Stimulated activated CD8-positive, alpha-beta memory T cell treated with anti-CD3 and anti-CD28 coated beads, Interleukin-4, amount 100 ng/mL, for 1 hour (primary cell): ENCODE data around the gene POLH.
A peak's percentile ranks its signal among the peaks of the same experiment; 100 is the strongest.

Source experiments
- DNase-seq, 2 donors: peaks; one replicate each; pipeline ENCODE4 v3.0.0-alpha.2; 2020; ENCODE audit warnings: low read depth in 2 of 2, low spot score in 1 of 2

POLH gene

DNA sequence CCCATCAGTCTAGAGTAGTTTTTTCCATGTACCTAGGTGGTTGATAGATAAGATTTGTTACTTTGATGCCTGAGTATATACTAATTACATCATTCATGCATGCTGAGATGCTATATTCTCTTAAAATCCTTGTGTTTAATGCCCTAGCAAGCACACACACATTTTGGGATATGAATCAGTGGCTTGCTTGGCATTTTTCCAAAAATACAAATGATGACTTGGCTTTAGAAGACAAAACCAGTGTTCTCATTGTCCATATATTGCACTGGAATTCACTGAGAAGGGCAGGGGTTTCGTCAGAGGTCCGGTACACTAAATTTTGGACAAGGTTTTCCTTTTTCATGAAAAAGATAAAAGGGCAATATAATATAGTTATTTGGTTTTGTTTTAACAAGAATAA, 28.2 kb downstream of the POLH start:
- no peak for DNase-seq

DNA sequence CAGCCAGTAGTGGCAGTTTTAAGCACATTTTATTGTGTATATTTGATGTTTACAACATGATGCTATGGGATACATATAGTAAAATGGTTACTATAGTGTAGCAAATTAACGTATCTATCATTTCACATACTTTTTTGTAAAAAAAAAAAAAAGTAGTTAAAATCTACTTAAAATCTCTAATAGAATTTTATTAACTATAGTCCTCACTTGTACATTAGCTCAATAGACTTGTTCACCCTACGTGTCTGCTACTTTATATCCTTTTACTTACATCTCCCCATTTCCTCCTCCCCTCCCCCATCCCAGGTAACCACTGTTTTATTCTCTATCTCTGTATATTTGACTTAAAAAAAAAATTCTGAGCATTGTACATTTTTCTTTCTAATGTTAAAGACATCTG, 30.0 kb downstream of the POLH start:
- DNase-seq: no peak

DNA sequence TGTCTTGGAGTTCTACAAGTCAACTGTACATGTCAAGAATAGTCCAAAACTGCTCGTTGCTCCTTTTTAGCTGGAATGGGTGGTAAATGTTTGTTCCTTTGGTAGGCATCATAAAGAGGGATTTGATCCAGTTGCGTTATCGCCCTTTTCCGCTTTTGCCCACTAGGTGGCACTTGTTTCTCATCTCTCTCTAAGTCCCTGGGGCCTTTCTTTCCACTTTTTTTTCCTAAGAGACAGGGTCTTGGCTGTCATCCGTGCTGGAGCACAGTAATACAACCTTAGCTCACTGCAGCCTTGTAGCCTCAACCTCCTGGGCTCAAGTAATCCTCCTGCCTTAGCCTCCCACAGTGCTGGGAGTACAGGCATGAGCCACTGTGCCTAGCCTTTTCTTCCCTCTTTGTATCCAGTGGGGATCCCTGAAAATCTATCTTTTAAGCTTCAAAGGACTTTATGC, 32.4 kb downstream of the POLH start:
- peak in 1 of 2 donors; percentile 50 for DNase-seq

DNA sequence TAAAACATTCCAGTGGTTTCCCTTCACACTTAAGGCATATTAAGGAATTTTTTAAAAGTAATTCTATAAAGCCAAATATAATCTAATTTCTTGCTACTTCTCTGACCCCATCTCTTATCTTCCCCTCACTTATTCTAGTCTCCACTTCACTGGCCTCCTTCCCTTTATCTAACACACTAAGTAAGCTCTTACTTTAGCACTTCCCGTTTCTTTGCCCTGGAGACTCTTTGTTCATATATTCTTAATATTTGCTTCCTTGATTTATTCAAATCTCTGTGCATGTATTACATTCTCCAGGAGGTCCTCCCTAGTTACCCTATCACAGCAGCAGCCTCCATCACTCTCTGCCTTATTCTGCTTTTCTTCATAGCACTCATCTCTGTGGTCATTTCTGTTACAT, 32.8 kb downstream of the POLH start:
- DNase-seq: no peak

DNA sequence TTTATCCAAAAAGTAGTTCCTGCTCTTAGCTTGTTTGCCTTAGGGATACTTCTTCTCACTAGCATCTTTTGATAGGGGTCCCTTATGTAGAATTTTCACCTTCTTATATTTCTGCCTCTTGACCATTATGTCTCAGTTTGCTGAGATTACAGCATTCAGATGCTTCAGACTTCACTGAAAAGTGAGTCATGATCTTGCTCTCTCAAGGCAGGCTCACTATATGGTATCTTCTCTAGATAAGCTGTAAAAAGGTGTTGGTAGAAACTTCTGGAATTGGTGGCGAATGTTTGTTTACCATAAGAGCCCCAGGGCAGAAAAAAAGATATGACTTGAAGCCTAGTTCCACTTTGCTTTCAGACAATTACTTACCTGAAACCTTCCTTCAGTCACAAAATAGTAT, 33.4 kb downstream of the POLH start:
- no peak for DNase-seq

DNA sequence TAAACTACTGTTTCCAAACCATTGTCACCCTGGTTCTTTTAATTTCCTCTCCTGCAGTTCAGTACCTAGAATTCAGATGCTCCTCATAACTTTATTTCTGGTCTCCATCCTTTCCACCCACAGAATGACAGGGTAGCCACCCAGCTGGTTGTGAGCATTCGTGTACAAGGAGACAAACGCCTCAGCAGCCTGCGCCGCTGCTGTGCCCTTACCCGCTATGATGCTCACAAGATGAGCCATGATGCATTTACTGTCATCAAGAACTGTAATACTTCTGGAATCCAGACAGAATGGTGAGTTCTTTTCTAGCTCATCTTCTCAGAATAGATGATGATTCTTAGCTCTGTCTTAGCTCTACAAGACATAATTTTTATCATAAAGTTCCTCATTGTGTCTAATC, 34.4 kb downstream of the POLH start:
- no peak for DNase-seq

DNA sequence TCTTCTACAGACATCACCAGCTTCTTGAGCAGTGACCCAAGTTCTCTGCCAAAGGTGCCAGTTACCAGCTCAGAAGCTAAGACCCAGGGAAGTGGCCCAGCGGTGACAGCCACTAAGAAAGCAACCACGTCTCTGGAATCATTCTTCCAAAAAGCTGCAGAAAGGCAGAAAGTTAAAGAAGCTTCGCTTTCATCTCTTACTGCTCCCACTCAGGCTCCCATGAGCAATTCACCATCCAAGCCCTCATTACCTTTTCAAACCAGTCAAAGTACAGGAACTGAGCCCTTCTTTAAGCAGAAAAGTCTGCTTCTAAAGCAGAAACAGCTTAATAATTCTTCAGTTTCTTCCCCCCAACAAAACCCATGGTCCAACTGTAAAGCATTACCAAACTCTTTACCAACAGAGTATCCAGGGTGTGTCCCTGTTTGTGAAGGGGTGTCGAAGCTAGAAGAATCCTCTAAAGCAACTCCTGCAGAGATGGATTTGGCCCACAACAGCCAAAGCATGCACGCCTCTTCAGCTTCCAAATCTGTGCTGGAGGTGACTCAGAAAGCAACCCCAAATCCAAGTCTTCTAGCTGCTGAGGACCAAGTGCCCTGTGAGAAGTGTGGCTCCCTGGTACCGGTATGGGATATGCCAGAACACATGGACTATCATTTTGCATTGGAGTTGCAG, 37.9 kb downstream of the POLH start:
- DNase-seq: no peak

DNA sequence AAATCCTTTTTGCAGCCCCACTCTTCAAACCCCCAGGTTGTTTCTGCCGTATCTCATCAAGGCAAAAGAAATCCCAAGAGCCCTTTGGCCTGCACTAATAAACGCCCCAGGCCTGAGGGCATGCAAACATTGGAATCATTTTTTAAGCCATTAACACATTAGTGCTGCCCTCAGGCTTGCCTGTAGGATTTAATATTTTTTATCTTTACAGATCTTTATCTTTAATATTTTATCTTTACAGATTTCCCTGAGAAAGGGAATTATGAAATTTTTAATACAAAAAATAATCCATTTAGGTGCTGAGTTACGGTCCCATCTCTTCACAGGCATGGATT, 38.4 kb downstream of the POLH start:
- DNase-seq: no peak

DNA sequence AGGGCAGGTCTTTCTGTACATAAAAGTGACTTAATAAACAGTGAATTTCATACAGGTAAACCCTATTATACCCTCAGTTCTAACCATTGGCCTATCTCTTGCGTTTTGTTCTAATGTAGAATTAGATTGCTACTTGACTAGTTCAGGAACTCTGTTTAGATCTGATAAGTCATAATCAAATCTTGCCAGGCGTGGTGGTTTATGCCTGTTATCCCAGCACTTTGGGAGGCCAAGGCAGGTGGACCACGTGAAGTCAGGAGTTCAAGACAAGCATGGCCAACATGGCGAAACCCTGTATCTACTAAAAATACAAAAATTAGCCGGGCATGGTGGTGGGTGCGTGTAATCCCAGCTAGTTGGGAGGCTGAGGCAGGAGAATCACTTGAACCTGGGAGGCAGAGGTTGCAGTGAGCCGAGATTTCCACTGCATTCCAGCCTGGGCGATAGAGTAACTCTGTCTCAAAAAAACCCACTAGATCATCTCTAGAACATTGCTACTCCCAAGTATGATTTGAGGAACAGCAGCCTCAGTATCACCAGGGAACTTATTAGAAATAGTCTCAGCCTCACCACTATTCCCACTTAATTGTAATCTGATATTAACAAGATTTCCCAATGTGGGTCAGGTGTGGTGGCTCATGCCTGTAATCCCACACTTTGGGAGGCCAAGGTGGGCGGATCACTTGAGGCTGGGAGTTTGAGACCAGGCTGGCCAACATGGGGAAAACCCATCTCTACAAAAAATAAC, 40.9 kb downstream of the POLH start:
- DNase-seq: no peak

DNA sequence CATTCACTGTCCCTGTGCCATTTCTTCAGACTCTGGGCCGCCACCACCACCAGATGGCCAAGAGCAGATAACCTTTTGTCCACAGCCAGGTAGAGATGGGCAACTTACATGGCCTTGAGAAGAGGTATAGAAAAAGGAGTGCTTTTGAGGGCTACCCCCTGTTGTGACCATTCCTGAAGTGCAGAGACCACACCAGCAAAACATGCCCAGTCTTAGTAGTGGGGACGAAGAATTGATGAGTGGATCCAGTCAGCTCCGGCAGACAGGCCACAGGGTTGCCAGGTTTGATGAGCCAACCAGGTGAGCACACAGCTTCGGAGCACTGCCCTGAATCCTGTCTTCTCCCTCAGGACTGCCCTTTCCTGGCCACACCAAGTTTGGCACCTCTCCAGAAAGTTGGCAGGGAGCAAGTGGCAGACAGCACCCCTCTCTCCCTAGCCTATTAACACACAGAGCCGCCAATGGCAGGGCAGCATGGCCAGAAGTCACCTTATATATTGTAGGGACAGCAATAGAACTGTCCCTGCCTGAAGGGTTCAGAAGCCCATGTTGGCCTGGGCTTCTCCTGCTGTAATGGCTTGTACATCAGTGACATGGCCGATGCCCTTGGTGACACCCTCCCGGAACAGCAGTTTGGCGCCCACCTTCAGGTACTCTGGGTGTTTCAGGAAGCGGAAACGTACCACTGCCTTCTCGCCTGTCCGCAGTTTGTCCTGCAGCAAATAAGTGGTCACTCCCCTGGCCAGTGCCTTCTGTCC, 45.3 kb downstream of the POLH start:
- DNase-seq: no peak

DNA sequence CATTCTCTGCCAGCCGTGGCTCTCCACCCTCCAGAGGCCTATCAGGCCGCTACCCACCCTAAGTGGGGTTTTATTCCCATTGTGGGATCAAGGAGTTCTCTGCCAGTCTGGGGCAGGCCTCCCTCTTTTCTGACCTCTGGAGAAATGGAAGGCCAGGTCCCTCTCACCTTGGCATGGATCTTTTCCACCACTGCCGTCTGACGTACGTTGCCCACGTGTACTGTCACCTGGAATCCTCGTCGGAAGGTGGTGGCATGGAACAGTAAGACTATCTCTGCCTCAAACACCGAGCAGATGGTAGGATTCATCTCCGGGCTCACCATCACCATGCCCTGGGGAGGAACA, 45.8 kb downstream of the POLH start:
- no peak for DNase-seq

DNA sequence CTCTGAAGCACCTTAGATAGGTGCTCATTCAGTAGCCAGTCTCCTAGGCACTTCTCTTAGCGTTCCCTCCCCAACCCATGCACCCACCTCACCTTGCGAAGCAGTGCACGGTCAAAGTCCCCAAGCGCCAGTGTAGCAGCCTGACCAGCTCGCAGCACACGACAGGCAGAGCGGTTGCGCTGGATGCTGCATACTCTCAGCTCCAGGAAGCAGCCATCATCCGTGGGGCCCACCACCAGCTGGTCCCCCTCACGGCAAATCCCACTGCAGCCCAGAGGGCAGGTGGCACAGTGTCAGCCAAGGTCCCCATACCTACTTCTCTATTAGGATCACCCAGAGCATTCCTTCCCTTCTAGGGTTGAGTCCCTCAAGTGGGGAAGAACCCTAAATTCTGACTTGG, 46.6 kb downstream of the POLH start:
- DNase-seq: no peak

DNA sequence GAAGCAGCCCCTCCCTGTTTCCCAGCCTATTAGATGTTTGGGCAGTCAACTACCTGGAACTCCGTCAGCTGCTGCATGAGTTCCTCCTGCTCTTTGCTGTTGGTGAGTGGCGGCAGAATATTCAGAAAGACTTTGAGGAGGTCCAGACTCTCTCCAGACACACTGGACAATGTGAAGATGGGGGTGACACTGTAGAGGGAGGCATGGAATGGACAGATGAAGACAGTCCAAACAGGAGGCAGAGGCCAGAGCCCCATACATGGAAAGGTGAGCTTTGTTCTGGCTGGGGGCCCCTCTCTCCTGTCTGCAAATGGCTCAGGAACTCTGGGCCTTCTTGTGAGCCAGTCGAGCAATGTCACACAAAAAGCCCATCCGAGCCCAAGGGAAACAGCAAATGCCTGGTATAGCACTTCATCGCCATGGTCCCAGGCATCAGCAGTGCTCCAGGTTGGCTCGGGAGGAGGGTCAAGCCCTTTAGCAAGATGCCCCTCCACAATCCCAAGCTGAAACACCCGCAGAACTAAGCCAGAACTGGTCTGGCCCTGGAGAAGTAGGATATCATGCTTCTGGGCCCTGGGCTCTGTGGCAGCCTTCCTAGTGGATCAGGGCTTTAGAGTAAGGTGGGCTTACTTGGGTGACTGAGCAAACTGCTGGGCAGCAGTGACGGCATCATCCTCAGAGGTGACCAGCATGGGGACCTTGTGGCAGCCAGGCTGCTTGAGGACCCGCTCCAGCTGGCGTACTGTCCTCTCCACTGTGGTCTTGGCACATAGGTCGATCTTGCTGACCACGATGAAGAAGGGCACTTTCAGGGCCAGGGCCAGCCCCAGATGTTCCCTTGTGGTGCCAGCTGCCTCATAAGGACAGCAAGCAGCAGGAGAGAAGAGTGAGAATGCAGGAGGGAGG, 48.1 kb downstream of the POLH start:
- no peak for DNase-seq

DNA sequence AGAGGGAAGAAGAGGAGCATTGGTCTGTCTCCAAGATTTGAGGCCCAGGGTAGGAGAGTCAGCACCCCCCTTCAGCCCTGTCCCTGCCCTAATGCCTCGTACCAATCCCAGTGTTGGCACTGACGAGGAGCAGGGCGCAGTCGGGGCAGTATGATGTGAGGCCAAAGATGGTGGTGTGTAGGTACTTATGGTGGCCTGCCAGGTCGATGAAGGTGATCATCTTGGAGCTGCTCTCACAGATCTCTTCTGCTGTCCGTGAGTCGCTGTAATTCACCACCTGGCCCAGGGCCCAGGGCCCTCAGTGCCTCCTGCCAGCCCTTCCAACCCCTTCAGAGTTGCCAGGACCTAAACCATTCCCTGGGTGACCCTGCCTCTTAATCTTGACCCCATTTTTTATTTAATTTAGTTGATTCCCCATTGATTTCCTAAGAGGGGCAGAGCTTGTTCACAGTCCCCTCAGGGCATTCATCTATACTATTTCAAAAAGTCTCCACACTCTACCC, 48.9 kb downstream of the POLH start:
- DNase-seq: no peak

DNA sequence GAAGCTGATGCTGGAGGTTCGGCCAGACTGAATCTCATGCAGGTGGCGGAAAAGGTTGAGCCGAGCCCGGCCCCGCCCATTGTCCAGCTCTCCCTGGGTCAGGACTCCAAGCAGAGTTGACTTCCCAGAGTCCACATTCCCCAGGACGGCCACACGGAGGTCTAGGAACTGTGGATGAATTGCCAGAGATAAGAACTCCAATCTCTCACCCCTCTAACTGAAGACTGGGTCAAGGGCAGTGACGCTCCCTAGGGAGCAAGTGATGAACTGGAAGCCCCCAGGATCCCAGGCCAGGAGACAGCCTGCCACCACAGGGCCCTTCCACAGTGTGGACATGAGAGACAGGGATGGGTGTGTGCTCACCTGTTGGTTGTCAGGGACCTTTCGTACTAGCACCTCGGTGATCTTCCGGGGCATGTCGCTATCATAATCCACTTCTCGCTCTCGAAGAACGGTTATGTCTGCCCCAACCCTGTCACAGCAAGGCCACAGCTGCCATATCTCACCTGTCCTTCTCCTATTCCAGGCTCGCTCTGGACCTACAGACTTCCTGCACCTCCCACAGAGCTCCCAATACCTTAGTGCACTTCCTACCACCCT, 49.5 kb downstream of the POLH start:
- DNase-seq: no peak

DNA sequence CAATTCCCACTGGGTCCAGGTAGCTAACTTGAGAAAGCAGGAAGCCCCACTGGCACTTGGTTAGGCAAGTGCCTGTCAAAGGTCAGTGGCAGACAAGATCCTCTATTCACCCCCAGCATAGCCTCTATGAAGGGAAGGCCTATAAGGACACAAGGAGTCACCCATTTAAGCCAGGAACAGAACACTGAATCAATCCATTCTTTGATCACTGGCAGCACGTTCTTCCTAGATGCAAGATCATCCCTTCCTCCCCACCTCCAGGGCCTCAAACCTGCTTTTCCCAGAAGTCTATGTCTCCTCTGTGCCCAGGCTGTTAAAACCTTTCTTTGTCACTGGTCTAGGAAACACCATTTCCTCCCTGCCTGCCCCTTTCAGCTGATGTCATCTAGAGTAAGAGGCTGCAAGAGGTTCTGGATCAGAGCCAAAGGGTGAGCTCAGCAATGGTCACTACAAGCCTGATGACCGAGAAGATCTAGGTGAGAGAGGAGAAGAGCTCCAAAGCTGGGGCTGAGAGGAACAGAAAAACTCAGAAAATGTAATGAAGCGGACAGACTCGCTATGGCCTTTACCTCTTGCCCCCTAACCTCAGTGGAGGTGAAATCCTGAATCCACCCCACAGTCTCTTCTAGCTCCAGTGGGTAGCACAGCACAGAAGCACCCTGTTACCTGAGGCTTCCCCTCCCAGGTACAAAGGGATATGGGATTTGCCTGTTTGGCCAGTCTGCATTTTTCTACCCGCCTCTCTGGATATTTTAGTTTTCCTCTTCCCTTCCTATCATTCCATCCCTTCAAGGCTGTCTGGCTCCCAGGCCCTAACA, 51.2 kb downstream of the POLH start:
- DNase-seq: no peak

DNA sequence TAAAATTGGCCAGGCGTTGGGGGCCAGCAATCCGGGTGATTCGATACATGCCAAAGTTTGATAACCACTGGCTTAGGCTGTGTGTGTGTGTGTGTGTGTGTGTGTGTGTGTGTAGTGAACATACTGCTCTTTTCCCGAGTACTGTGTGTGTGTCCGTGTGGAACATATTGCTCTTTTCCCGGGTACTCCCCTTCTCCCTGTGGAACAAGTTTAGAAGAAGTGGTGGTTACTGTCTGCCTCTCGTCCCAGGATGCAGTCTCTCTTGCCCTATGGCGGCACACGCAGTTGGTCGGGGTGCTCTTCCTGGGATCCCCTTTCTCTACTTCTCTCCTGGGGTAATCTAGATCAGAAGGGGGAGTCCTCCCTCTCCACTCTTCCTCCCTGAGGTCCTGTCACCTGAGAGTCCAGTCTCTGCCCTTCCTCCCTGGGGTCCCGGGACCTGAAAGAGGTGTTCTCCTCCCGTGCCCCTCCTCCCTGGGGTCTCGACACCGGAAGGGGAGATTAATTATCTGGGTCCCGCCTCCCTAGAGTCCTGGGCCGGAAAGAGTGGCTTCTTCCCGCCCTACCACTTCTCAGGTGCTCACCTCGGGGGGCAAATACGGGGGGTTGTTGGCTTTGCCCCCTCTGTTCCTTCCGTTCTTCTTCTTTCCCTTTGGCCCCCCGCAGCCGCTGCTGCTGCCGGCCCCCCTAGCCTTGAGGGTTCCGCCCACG, 52.6 kb downstream of the POLH start:
- DNase-seq: peak; percentile 15 to 25

DNA sequence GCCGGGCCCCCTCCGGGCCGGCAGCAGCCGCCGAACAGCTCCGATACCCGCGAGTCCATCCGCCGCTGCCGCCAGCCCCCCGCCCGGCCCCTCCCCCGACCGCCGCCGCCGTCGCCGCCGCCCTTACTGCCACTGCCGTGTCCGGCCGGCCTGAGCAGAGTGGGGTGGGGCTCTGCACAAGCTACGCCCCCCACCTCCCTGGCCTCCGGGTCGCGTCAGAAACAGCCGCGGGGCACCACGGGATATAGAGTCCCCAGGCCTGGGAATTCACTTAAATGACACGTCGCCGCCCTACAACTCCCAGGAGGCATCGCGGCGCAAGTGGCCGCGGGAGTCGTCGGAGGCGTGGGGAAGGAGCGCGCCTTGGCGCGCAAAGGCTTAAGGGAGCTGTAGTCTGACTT, 53.1 kb downstream of the POLH start, which contains the start of gene GTPBP2:
Gene GTPBP2 (minus strand): TSS at position 161 of the 401 bp plus-strand sequence. CDS start 102 bp downstream, at position 59.
- DNase-seq: peak; percentile 89 to 94
